ENCODE measurements around the gene CACNA1I.

Gene CACNA1I

DNA sequence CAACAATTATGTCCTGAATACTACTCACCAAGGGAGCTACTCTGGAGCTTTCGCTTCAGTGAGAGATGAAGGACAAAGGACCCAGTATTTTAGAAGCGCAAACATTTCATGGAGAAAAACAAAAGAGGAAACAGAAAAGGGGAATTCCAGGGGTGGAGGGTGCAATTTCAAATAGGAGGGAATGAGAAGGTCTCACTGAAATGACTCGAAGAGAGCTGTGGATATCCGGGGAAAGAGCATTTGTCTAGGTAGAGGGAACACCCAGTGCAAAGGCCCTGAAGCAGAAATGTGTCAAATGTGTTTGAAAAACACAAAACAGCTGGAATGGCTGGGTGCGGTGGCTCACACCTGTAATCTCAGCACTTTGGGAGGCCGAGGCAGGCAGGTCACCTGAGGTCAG is 40.4 kb upstream of the CACNA1I start:
- Mint-ChIP-seq H3K9me3 (peaks cover 0 to 1% of the 10 kb centered on the region in 2 donors), H3K4me1 (peaks cover 58 to 78% of the 10 kb centered on the region in 2 donors), H3K36me3 (peaks cover 42 to 65% of the 10 kb centered on the region in 2 donors), H3K27ac (peak overlapping the region; percentile 89), H3K27me3 (no peaks in the 10 kb centered on the region), H3K4me3 (peak overlapping the region; percentile 82 to 92)
- DNase-seq (no peak), ATAC-seq (replicated peaks) (no peak)

DNA sequence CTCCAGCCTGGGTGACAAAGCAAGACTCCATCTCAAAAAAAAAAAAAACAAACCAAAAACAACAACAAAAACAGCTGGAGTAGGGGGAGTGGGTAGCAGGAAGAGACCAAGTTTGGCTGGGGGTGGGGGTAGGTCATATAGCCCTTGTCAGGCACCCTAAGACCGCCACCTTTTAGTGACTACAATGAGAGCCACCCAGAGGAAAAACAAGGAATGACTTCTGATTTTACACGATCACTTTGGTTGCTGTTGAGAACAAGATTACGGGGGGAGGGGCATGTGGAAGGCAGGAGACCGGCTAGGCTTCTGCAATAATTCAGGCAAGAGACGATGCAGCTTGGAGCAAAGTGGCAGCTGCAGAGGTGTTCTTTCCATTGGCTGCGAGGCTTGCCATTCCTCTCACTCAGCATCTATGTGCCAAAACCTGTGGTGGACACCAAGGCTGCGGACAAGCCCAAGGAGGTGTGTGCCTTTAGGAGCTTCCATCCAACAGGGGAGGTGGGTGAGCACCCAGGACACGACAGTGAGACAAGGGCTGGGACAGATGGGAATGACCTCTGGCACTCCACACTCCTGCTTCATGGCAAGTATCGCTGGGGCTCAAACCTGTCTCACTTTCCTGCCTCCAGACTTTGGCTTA is 39.7 kb upstream of the CACNA1I start:
- peak overlapping the region; percentile 68 to 92 for H3K4me3 Mint-ChIP-seq
- peak overlapping the region; percentile 49 for H3K27ac Mint-ChIP-seq
- ATAC-seq (replicated peaks) (no peak), DNase-seq (no peak)
- no peaks in the 10 kb centered on the region for H3K27me3 Mint-ChIP-seq
- no peaks in the 10 kb centered on the region for H3K9me3 Mint-ChIP-seq
- peaks cover 35 to 58% of the 10 kb centered on the region in 2 donors for H3K36me3 Mint-ChIP-seq
- peaks cover 54 to 71% of the 10 kb centered on the region in 2 donors for H3K4me1 Mint-ChIP-seq

DNA sequence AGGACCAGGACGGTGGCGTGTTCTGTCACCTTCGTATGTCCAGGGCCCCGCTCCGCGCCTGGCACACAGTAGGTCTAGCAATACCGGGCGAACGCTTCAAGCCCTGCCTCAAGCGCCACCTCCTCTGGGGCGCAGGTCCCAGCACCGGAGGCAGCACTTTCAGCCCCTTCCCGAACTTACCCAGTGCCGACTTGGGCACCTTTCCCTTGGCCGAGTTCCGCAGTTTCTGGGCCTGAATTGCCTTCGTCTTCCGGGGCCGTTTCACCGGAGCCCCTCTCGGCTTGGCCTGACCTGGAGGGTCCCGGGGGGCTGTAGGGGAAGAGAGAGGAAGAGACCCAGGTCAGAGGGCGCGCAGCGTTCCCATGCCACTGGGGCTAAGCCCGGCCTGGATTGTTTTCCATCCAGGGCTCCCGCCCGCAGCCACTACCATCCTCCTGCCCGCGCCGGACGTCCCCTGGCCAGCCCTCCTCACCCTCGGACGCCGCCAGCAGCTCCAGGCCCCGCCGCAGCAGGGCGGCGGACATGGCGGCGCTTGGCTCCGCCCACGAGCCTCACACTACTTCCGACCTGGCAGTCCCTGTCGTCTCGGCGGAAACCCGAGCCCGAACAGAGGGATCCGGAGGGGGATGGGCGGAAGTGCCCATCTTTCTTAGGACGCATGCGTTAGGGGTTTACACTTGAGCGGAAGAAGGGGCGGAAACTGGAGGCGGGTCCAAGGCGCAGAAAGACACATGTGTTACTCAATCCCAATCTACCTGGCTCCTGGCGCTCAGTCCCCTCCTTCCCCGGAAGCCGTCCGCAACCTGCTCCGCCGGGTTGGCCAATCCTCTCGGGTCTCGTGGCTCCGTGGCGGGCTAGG is 38.1 kb upstream of the CACNA1I start, which contains the start of gene RPS19BP1:
Gene RPS19BP1 (minus strand): TSS at position 534 of the 859 bp plus-strand sequence. CDS start 10 bp downstream, at position 524.
- H3K4me1 Mint-ChIP-seq: peaks cover 45 to 57% of the 10 kb centered on the region in 2 donors

DNA sequence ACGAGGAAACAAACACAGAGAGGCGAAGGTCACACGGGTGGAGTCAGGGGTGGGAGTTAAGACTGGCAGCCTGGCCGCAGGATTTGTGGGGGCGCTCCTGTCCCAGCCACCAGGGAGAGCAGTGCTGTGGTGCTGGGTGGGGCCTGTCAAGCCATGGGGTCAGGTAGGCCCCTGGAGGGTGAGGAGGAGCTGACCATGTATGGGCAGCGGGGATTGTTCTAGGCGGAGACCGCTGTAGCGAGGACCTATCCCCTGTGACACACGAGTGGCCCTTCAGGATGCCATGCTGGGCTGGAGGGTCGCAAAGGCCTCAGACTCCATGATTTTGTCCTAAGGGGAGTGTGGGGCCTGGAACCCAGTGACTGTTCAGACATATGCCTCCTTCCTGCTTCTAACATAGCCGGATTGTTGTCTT is 36.5 kb upstream of the CACNA1I start:
- DNase-seq (no peak), ATAC-seq (replicated peaks) (no peak)
- Mint-ChIP-seq H3K9me3 (no peaks in the 10 kb centered on the region), H3K4me3 (no peak overlapping the region), H3K27ac (no peak overlapping the region), H3K27me3 (no peaks in the 10 kb centered on the region), H3K36me3 (peaks cover 19 to 32% of the 10 kb centered on the region in 2 donors), H3K4me1 (peaks cover 30 to 40% of the 10 kb centered on the region in 2 donors)

More for the DNA sequence above, 38.1 kb upstream of the CACNA1I start, which contains the start of gene RPS19BP1:
- ATAC-seq (replicated peaks) (peak; percentile 85 to 89), DNase-seq (peak; percentile 99)
- Mint-ChIP-seq H3K4me3 (peak within 1 kb of the TSS; percentile 92 to 93), H3K27me3 (no peaks in the 10 kb centered on the region), H3K36me3 (peaks cover 26 to 47% of the 10 kb centered on the region in 2 donors), H3K27ac (peak within 1 kb of the TSS; percentile 98), H3K9me3 (no peaks in the 10 kb centered on the region)

DNA sequence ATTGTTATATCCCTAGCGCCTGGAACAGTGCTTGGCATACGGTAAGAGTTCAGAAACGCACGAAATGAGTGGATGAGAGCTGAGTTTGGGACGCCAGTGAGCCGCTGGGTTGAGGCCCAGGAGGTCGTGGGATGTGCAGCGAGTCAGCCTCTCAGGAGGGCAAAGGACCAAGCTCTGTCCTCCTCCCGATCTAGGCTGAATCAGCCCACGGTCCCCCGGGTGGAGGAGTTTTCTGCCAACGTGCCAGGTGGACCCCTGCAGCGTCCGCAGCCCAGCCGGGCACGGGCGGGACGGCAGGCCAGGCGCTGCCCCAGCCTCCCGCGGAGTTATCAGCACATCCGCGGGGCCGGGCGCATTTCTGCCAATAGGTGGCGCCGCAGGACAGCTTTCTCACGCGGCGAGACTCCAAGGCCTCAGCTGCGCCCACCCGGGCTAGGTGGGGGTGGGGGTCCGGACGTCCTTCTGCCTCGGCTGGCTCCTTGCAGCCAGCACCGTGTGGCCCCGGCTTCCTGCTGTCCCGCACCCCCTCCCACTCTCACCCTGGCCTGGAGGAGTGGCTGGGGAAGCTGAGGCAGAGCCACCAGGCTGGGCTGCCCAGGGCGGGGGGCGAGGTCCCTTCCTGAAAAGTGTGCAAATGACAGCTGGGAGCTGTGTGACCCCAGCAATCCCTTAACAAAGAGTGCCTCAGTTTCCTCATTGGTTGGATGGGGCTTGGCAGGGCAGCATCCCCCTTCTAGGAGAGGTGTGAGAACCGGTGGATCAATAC is 35.8 kb upstream of the CACNA1I start:
- DNase-seq: peak; percentile 69
- H3K4me1 Mint-ChIP-seq: peaks cover 24 to 34% of the 10 kb centered on the region in 2 donors
- H3K27ac Mint-ChIP-seq: no peak overlapping the region
- peaks cover 14 to 26% of the 10 kb centered on the region in 2 donors for H3K36me3 Mint-ChIP-seq
- no peaks in the 10 kb centered on the region for H3K27me3 Mint-ChIP-seq
- H3K4me3 Mint-ChIP-seq: peak overlapping the region; percentile 19 to 56
- ATAC-seq (replicated peaks): peak; percentile 34 to 44
- no peaks in the 10 kb centered on the region for H3K9me3 Mint-ChIP-seq

DNA sequence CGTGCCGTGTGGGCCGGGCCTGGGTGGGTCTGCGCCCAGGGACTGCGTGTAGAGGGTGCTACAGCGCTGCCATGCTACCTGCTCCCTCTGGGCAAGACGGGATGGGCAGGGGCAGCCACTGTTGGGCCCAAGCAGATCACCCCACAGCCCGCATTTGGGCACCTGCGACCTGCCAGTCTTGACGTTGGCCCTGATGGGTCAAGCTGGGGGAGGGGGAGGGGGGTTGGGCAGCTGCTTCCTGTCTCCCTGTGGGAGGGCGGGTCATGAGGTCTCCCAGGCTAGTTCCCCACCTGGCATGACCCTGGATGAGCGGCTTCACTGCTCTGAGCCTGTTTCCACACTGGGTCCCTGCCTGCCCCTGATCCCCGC is 35.2 kb upstream of the CACNA1I start:
- H3K4me1 Mint-ChIP-seq: peaks cover 18 to 28% of the 10 kb centered on the region in 2 donors
- H3K27ac Mint-ChIP-seq: no peak overlapping the region
- H3K27me3 Mint-ChIP-seq: peaks cover 0 to 3% of the 10 kb centered on the region in 2 donors
- H3K9me3 Mint-ChIP-seq: no peaks in the 10 kb centered on the region
- H3K36me3 Mint-ChIP-seq: peaks cover 9 to 20% of the 10 kb centered on the region in 2 donors
- ATAC-seq (replicated peaks): no peak
- H3K4me3 Mint-ChIP-seq: no peak overlapping the region
- no peak for DNase-seq

DNA sequence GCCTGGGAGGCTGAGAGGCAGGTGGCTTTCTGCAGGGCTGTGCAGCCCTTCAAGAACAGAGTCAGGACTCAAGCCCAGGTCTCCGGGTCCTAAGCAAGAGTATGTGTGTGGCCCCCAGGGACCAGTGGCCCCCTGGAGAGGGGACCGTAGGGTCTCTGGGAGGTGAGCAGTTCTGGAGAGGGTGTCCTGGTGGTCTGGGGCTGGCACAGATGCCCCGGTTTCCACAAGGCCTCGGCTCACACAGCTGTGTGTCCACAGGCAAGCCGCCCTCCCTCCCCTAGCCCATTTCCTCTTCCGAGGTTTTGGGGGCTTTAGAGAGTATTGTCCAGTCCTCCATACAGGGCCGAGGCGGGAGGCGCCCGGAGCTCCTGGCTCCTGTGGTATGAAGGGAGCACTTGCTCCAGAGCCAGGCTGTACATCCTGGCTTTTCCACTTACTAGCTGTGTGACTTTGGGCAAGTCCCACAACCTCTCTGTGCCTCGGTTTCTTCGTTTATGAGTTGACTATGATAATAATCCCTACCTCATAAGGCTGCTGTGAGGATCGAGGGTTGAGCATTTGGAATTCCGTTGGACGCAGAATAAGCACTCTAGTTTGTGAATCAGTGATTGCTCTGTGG is 34.6 kb upstream of the CACNA1I start:
- ATAC-seq (replicated peaks) (no peak), DNase-seq (no peak)
- Mint-ChIP-seq H3K36me3 (peaks cover 5 to 14% of the 10 kb centered on the region in 2 donors), H3K27me3 (peaks cover 0 to 7% of the 10 kb centered on the region in 2 donors), H3K27ac (no peak overlapping the region), H3K9me3 (no peaks in the 10 kb centered on the region), H3K4me1 (peaks cover 14 to 22% of the 10 kb centered on the region in 2 donors), H3K4me3 (no peak overlapping the region)

DNA sequence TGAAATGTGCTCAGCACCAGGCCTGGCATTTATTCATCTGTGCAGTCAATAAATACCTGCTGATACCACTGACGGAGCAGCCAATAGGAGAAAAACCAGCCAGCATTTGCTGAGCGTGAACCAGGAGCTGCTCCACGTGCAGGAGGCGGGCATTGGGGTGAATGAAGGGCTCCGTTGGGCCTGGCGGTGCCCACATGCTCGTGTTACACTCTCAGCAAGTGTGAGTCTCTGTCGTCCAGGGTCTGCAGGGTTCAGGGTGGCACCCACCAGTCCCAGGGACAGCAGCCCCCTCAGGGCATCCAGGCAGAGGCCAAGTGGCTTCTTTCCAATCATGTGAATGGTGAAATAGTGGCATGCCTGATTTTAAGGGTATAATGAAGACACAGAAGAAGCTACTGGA is 33.8 kb upstream of the CACNA1I start:
- H3K4me3 Mint-ChIP-seq: no peak overlapping the region
- H3K9me3 Mint-ChIP-seq: no peaks in the 10 kb centered on the region
- no peak for DNase-seq
- ATAC-seq (replicated peaks): no peak
- no peak overlapping the region for H3K27ac Mint-ChIP-seq
- H3K4me1 Mint-ChIP-seq: peaks cover 8 to 14% of the 10 kb centered on the region in 2 donors
- H3K27me3 Mint-ChIP-seq: peaks cover 0 to 9% of the 10 kb centered on the region in 2 donors
- H3K36me3 Mint-ChIP-seq: peaks cover 5 to 8% of the 10 kb centered on the region in 2 donors

DNA sequence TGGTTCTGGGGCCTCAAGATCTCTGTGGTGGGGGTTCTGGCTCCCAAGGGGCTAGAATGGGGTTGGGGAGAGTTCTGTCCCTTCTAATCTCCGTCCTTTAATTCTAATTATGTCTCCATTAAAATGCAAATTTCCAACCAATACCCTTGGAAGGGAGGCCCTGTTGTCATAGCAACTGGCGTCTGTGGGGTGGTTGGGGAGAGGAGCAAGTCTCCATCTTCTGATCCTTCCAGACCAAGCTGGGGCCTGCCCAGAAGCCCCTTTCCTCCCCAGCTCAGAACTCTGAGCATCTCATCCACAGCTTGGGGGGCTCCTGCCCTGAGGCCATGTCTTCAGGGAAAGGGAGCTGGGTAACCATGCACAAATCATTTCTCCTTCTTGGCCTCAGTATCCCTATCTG is 32.6 kb upstream of the CACNA1I start:
- peaks cover 2 to 19% of the 10 kb centered on the region in 2 donors for H3K27me3 Mint-ChIP-seq
- H3K36me3 Mint-ChIP-seq: no peaks in the 10 kb centered on the region
- peaks cover 4 to 11% of the 10 kb centered on the region in 2 donors for H3K4me1 Mint-ChIP-seq
- no peak overlapping the region for H3K27ac Mint-ChIP-seq
- H3K9me3 Mint-ChIP-seq: no peaks in the 10 kb centered on the region
- DNase-seq: no peak
- no peak overlapping the region for H3K4me3 Mint-ChIP-seq
- no peak for ATAC-seq (replicated peaks)

DNA sequence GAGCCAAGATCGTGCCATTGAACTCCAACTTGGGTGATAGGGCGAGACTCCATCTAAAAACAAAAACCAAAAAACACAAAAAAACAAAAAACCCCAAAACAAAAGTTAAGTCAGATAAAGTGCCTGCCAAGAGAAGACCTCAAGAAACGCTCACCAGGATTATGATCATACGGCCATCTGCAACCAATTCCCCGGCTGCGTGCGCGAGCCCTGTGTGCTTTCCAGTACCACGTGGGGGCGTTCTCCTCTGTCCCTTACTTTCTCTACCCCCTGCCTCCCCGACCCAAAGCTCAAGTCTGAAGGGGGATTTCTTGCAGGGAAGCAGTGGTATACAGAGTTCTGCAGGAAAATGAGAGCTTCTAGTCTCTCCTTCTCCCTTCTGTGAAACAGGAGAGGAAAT is 27.5 kb upstream of the CACNA1I start:
- Mint-ChIP-seq H3K4me1 (peaks cover 3 to 14% of the 10 kb centered on the region in 2 donors), H3K9me3 (peaks cover 0 to 1% of the 10 kb centered on the region in 2 donors), H3K36me3 (peaks cover 0 to 1% of the 10 kb centered on the region in 2 donors), H3K27me3 (peaks cover 41 to 60% of the 10 kb centered on the region in 2 donors), H3K4me3 (no peak overlapping the region), H3K27ac (no peak overlapping the region)
- ATAC-seq (replicated peaks) (peak; percentile 65 to 67), DNase-seq (no peak)

DNA sequence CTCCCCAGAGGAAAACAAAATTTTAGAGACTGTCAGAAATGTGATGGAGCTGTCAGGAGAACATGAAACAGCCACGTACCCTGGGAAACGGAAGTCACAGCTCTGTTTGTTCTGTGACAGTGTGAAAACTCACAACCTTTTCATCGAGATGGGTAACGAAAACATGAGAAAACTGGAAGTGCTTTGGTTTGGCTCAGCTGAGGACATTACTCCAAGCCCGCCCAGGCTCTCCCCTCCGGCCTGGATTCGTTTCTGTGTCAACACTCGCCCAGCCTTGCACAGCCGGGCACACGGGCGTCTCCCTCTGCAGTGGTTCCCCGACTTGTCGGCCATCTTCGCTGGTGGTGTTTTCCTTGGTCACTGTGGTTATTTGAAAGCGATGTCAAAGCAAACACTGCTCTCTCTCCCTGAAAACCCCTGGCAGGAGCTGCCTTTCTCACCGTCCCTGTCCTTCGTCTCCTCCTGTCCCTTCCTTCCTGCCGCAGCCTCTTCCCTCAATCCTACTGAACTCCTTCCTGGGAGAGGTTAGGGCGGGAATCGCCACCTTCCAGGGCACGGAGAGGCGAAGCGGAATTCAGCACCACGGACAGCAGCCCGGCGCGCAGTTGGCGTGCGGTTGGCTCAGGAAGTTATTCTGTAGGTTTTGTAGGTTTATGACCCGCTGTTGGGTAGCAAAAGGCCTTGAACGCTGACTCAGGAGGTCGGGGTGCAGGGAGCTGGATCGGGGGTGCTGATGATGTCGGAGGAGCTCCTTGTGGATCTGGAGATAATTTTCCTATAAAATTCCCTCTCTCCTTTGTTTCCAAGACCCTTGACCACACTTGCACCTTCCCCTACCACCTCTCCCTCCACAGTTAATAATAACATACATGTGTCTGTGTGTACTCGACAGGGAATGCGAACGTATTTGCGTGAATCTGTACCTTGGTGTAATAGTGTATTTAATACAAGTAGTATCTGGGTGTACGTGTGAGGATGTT is 24.9 kb upstream of the CACNA1I start:
- DNase-seq: no peak
- H3K4me1 Mint-ChIP-seq: peaks cover 3 to 14% of the 10 kb centered on the region in 2 donors
- peak overlapping the region in 1 of 2 donors; percentile 21 for H3K4me3 Mint-ChIP-seq
- no peak overlapping the region for H3K27ac Mint-ChIP-seq
- H3K9me3 Mint-ChIP-seq: peaks cover 0 to 1% of the 10 kb centered on the region in 2 donors
- peak; percentile 52 to 61 for ATAC-seq (replicated peaks)
- H3K36me3 Mint-ChIP-seq: peaks cover 0 to 1% of the 10 kb centered on the region in 2 donors
- peaks cover 50 to 68% of the 10 kb centered on the region in 2 donors for H3K27me3 Mint-ChIP-seq

DNA sequence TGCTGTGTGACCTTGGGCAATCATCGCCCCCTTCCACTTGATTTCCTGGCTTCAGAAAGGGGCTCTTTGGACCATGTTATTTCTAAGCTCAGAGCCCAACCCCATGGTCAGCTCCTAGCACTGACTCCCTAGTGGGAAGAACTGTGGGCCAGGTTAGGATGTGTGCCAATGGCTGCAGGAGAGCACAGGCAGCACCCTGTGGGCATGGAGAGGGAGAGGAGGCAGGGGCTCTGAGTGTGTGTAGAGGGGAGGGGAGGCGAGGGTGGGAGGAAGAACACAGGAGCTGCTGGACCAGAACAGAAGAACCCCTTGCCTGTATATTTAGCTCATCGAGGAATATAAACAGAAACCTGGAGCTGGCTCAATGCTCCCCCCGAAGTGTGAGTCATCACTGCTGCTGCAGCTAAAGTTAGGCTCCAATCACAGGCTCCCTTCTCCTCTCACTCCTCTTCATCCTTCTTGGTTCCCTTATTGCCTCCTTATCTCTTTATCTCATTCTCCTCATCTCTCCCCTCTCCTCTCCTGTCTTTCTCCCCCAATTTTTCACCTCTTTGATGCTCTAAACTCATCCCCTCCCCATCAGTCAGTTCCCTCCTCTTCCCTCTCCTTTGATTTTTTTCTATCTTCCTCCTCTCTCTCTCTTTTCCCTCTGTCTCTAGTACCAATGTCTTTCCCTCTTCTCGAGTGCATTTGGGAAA is 23.5 kb upstream of the CACNA1I start:
- Mint-ChIP-seq H3K27ac (no peak overlapping the region), H3K9me3 (peaks cover 0 to 1% of the 10 kb centered on the region in 2 donors), H3K27me3 (peaks cover 57 to 75% of the 10 kb centered on the region in 2 donors), H3K36me3 (peaks cover 0 to 1% of the 10 kb centered on the region in 2 donors), H3K4me1 (peaks cover 3 to 14% of the 10 kb centered on the region in 2 donors), H3K4me3 (no peak overlapping the region)
- no peak for ATAC-seq (replicated peaks)
- DNase-seq: no peak
